T1000 (cell line): ENCODE results near the gene PRR12.
A peak's percentile ranks its signal among the peaks of the same experiment; 100 is the strongest.

Experiments used
- DNase-seq: peaks from one replicate; lab custom pipeline; 2025; ENCODE audit warnings: mixed read lengths; lab: John Stamatoyannopoulos, UW

PRR12 gene

DNA sequence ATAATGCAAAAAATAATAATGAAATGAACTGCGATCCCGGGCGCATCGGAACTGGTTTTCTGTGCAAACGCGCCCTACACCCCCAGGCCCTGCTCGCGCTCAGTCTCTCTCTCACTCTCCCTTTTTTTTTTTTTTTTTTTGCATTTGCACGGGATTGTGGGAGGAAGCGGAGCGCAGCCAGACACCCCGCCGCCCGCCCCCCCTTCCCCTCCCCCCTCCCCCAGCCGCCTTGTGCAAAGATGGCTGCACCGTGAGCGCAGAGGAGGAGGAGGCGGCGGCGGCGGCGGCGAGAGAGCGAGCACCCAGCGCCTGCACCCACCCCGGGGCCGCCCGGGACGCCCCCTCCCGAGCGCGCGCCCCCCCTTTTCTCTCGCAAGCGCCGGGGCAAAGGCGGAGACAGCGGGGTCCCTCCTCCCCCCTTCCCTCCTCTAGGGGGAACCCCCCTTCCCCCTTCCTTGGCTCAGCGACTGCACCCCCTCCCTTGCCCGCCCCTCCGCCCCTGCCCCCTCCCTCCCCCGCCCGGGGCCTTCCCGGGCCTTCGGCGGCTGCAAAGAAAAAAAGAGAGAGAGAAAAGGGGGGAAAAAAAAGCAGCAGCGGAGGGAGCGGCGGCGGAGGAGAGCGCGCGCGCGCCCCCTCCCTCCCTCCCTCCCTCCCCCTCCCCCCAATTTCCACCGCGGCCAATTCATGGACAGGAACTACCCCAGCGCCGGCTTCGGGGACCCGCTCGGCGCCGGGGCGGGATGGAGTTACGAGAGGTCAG is at the start of gene PRR12:
Gene PRR12 (plus strand): TSS at position 212 of the 760 bp plus-strand sequence. CDS start 473 bp downstream, at position 685.
- DNase-seq, result peak; percentile 67

DNA sequence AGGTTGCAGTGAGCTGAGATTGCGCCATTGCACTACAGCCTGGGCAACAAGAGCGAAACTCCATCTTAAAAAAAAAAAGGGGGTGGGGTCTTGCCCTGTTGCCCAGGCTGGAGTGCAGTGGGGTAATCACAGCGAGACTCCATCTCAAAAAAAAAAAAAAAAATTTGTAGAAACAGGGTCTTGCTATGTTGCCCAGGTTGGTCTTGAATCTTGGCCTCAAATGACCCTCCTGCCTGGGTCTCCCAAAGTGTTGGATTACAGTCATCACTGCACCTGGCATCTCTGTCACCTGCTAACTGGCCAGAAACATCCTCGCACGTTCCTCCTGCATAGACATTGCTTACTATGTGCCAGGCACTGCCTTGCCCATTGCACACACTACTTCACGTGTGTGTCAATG is 49.1 kb upstream of the PRR12 start:
- no peak for DNase-seq

DNA sequence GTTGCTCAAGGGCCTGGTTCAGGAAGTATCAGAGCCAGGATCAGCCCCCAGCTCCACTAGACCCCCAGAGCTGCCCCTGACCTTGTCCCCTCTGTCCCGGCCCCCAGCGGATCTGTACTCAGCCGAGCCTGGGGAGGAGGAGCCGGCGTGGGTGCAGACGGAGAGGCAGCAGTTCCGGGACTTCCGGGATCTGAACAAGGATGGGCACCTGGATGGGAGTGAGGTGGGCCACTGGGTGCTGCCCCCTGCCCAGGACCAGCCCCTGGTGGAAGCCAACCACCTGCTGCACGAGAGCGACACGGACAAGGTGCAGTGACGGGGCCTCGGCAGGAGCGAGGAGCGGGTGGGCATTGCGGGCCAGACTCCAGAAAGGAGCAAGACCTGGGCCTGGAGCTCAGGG is 48.5 kb upstream of the PRR12 start:
- no peak for DNase-seq

GRCh38 chr19:49543032-49543431 is 48.0 kb upstream of the PRR12 start:
- no peak for DNase-seq

DNA sequence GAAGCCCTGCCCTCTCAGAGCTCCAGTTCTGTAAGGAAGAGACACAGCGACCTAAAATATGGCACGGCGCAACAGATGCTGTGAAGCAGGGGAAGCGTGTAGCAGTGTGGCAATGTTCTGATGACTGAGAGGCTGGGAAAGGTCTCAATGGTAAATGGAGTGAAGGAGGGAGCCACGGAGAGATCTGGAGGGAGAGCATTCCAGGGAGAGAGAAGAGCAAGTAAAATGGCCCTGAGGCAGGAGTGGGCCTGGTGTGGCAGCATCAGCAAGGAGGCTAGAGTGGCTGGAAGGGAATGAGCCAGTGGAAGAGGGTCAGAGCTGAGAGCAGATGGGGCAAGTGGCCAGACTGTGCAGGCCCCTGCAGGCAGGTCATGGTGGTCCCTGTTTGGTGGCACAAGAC is 46.8 kb upstream of the PRR12 start:
- no peak for DNase-seq

DNA sequence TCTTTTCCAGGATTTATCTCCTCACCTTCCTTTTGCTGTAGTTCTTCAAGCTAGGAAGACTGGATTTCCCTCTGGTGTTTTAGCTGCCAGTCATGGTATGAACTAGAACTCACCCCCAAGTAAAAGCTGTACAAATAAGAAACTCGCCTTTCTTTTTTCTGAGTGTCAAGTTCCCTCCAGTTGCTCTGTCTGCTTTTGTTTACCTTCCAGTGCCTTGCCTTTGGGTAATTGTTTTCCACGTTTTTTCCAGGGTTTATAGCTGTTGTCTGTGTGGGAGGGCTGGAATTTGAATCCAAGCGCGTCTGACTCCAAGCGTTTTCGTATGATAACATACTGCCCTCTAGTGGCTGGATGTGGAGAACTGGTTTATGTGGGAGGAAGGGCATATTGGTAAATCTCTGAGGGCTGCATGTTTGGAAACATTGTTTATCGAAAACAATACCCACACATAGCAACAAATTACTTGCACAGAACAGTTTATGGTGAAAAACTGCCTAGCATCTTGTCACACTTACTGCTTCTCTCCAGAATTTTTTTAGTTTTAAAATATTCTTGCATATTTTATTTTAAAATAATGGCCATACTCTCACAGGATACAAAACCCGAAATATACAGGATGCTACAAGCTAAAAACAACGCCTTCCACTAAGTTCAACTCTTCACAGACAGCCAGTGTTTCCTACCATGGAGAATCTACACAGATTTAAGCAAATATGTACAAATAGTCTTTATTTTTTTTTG is 44.0 kb upstream of the PRR12 start:
- peak; percentile 47 for DNase-seq

- no peak for DNase-seq
Measured at GRCh38 chr19:49549045-49549444, 41.9 kb upstream of the PRR12 start.

DNA sequence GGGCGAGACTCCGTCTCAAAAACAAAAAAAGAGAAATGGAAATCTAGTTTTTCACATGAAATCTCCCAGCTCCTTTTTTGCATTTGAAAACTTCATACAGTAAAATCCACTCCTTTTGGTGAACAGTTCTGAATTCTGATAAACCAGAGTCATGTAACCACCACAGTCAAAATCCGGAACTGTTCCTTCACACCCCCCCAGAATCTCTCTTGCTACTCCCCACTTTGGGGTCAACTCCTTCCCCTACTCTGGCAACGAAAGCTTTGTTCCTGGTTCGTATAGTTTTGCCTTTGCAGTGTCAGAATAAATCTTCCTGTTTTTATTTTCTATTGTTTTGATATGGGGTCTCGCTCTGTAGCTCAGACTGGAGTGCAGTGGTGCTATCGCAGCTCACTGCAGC is 39.5 kb upstream of the PRR12 start:
- DNase-seq, result no peak

DNA sequence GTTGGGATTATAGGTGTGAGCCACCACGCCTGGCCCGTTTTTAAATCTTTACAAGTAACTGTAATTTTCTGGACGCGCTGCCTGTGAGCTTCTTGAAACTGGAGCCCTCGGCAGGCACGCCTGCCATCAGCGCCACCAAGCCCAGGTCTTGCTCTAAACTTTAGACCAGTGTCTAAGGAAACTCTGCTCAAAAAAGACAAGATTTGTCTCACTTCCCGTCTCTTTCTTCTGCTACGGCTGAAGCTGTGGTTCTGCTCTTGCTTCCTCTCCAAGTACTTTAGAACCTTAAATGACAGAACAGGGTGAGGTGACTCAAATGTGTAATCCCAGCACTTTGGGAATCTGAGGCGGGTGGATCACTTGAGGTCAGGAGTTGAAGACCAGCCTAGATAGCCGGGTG is 38.2 kb upstream of the PRR12 start:
- DNase-seq, result no peak

DNA sequence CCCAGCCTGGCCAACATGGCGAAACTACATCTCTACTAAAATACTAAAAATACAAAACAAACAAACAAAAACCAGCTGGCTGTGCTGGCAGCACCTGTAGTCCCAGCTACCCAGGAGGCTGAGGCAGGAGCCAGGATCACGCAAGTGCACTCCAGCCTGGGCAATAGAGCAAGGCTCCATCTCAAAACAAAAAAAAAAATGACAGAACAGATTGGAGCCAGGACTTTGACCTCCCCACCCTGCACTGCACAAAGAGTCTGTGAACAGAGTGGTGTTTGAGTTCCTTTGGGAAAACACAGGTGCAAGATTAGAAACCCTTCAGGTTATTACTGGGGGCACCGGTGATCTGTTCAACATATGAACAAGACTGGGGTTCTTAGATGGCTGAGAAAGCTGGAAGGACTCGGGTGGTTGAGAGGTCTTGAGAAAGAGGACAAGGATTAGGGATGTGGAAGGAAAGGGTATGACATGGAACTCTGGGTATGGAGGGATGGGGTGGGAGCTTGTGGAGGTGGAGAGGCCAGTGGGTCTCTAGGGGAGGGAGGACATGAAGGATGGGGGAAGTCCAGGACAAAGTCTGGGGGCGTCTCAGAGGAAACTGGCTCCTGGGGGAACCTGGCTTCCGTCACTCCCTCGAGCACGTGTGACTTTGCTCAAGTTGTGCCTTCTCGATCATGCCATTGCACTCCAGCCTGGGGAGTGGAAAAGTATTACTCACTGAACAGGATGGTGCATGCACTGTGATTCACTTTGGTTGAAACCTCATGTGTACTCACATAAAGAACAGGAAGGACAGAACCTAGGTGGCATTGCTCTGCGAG is 37.3 kb upstream of the PRR12 start:
- DNase-seq, result no peak

DNA sequence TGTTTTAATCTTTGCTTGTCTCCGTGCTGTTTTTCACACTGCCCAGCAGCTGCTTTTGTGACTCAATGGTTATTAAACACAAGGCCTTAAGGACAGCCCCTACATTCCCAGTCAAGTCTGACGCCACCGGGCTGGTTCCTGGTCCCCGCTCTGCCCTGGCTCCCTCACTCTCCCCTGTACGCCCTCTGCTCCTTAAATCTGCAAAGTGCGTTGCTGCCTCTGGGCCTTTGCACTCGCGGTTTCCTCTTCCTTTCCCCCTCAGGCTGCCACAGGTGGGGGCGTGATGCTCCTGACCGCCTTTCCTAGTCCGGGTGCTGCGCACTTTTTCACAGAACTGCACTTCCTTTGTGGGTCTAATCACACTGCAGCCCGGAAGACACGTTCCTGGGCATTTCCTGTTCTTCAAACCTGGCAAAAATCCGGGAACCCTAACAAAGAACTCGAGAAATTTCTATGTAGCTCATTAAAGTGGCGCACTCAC is 36.2 kb upstream of the PRR12 start:
- no peak for DNase-seq

GRCh38 chr19:49555600-49556411 is 35.2 kb upstream of the PRR12 start:
- no peak for DNase-seq

DNA sequence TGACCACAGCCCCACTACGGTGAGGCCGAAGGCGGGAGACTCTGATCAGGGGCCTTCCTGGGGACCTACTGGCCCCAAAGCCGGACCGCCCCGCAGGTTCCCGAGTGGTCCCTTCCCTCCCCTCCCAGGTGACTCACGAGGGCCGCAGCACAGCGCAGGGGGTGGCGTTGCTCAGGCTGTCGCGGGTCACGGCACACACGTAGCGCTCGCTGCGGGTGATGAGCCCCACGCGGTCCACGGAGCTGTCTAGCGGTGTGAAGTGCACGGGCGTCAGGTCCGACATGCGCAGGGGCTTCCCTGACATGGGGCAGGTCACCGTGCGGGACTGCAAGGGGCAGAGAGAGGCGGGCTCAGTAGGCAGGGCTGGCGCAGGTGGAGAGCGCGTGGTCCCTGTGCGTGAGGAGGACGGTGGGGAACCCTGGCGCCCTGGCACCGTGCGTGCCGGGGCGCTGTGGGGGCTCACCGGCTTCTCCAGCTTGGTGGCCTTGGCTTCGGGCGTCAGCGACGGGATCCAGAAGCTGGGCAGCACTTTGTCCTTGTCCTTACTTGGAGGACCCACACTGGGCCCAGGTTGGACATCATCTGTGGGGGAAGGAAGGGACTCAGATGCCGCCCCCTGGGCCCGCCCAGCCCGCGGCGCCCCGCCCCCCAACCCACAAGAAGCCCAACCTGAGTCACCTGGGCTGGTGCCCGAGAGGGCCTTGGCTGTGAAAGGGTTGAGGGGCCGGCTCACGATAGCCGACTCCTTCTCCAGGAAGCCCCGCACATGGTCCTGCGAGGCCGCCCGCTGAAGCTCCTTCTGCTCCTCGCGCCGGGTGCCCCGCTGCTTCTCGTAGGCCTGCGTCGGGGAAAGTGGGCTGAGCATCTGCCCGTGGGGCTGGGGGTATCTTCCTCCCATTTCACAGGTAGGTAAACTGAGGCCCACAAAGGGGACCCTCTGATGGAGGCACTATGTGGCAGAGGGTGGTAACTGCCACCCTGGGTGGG is 34.3 kb upstream of the PRR12 start:
- DNase-seq, result no peak

- DNase-seq, result no peak
Measured at GRCh38 chr19:49557641-49558325, 33.2 kb upstream of the PRR12 start.

DNA sequence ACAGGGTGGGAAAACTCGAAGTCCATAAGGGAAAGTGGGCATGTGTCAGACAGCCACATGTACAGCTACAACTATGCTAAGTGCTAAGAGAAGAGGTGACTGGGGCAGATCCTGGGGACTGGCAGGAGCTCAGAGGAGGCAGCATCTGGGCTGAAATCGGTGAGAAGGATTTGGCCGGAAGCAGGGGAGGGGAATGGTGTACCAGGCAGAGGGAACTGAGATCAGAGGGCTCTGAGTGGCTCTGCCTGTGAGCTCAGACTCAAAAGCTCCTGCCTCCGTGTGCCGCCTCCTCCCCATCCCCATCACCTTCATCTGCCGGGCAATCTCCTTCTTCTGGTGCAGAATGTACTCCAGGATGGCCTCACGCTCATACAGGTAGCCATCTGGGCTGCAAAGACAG is 32.4 kb upstream of the PRR12 start:
- DNase-seq, result no peak

DNA sequence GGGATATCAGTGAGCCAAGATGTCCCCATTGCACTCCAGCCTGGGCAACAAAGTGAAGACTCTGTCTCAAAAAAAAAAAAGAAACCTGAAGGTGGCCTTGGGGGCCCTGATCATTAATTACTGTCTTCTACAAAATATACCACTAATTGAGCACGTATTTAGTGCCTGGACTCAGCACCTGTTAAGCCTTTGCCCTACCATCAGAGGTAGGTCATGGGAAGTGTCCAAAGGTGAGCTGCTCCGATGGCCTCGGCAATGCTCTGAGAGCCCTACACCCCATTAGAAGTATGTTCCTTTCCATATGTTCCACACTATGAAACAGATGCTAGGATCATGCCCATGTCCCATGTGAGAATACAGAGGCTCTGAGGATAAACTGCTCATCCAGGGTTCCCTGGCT is 31.5 kb upstream of the PRR12 start:
- no peak for DNase-seq

DNA sequence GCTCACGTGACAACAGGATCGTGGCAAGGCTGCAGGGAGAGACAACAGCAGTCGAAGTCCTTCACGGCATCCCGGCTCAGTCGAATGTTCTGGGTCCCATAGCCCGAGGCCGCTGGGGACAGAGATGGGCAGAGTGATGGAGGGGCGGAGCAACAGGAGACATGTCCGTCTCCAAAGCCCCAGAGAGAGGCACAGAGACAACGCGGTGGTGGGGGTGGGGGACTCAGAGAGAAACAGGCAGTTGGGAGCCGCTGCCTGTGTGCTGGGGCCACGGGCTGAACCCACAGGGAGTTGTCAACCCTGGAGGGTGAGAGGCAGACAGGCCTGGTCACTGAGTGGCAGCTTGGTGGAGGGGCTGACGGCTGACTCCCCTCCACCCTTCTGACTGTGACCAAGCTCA is 31.1 kb upstream of the PRR12 start:
- no peak for DNase-seq

DNA sequence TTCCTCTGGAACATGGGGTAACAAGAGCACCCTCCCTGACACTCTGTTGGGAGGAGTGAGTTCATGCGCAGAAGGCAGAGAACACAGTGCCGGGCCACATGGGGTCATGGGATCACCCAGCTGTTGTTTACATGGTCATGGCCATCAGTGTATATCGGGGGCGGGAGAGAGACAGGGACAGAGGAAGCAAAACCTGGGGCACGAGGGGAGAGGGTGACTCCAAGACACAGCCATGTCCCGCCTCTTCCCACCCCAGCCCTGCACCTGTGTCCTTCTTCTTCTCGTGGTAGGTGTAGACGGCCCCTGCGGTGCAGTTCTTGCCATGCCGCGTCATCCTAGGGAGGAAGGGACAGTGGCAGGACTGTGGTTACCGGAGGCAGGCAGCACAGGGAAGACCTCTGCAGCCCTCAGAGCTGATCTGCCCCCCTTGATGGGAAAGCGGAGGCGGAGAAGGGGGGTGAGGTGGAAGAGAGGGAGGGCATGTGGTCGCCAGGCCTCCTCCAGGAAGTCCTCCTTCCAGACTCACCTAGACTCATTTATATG is 30.6 kb upstream of the PRR12 start:
- no peak for DNase-seq

DNA sequence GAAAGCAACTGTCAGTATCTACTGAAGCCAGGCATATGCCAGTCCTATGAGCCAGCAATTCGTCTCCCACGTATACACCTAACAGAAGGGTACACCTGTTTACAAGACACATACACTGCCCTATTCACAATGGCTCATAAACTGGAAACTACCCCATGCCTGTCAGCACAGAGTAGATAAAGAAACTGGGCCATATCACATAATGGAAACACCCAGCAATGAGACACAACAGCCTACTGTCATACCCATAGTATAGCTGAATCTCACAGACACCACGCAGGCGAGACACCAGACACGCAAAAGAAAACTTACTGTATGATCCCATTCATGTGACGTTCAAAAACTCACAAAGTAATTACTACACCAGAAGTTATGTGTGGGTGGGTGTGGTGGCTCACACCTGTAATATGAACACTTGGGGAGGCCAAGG is 26.4 kb upstream of the PRR12 start:
- no peak for DNase-seq

- no peak for DNase-seq
Measured at GRCh38 chr19:49565261-49565660, 25.7 kb upstream of the PRR12 start.
